HepG2 (cell line): ENCODE results near the gene KDM4E. TPM values are rescaled to one million over a fixed set of nuclear protein-coding genes. Genes with fewer than 3 reads are reported as not detected.

Experiments used
- BCL6 ChIP-seq: IDR thresholded peaks from 2 replicates; pipeline ENCODE4 v1.6.1; 2016; ENCODE audit warnings: missing genetic modification reagents, missing compliant biosample characterization
- CEBPZ ChIP-seq: IDR thresholded peaks from 2 replicates; pipeline ENCODE4 v1.6.1; 2012; ENCODE audit warnings: low read length, improper control_type of control experiment
- DNMT1 ChIP-seq: sonication (generic); formaldehyde crosslinking; IDR thresholded peaks from 2 replicates; pipeline ENCODE4 v1.5.1; 2020; ENCODE audit warnings: mild to moderate bottlenecking, missing genetic modification reagents
- ERF ChIP-seq: IDR thresholded peaks from 2 replicates; pipeline ENCODE4 v1.6.1; 2018; ENCODE audit warnings: missing biosample characterization, missing genetic modification reagents
- FOXJ3 ChIP-seq: sonication (generic); formaldehyde crosslinking; IDR thresholded peaks from 2 replicates; pipeline ENCODE4 v1.4.0; 2020; ENCODE audit warnings: missing genetic modification reagents, mild to moderate bottlenecking, borderline replicate concordance
- GFI1 ChIP-seq: sonication (generic); formaldehyde crosslinking; IDR thresholded peaks from 2 replicates; pipeline ENCODE4 v1.5.0; 2020; ENCODE audit warnings: missing genetic modification reagents, mild to moderate bottlenecking, borderline replicate concordance
- HMG20B ChIP-seq: conservative IDR thresholded peaks from 2 replicates; pipeline ENCODE4 v1.6.1; 2016; ENCODE audit warnings: missing genetic modification reagents, missing compliant biosample characterization
- KDM1A ChIP-seq: IDR thresholded peaks from 2 replicates; pipeline ENCODE4 v1.6.1; 2016; ENCODE audit warnings: missing compliant biosample characterization
- PCBP1 ChIP-seq: fragments of 200-400 bp; formaldehyde crosslinking; IDR thresholded peaks from 2 replicates; pipeline ENCODE4 v1.6.1; 2017; ENCODE audit warnings: mild to moderate bottlenecking, low read depth, low read length, borderline replicate concordance
- PREB ChIP-seq: sonication (generic); formaldehyde crosslinking; IDR thresholded peaks from 2 replicates; pipeline ENCODE4 v1.4.0; 2020; ENCODE audit warnings: missing genetic modification reagents
- RBM22 ChIP-seq: fragments of 200-400 bp; formaldehyde crosslinking; optimal IDR thresholded peaks from 2 replicates; pipeline ENCODE3; 2017; ENCODE audit warnings: mild to moderate bottlenecking, low read length, moderate library complexity
- SETDB1 ChIP-seq: sonication (generic); formaldehyde crosslinking; IDR thresholded peaks from 2 replicates; pipeline ENCODE4 v1.5.1; 2020; ENCODE audit warnings: missing genetic modification reagents, mild to moderate bottlenecking, borderline replicate concordance
- ZFP37 ChIP-seq: sonication (generic); formaldehyde crosslinking; IDR thresholded peaks from 2 replicates; pipeline ENCODE4 v1.4.0; 2020; ENCODE audit warnings: missing genetic modification reagents, borderline replicate concordance
- ZNF3 ChIP-seq: IDR thresholded peaks from 2 replicates; pipeline ENCODE4 v1.7.0; 2017; ENCODE audit warnings: inconsistent platforms
- ZNF549 ChIP-seq: sonication (generic); formaldehyde crosslinking; IDR thresholded peaks from 2 replicates; pipeline ENCODE4 v1.5.0; 2020; ENCODE audit warnings: missing genetic modification reagents
- ZNF558 ChIP-seq: sonication (generic); formaldehyde crosslinking; IDR thresholded peaks from 2 replicates; pipeline ENCODE4 v1.9.0; 2022; ENCODE audit warnings: mild to moderate bottlenecking, missing genetic modification reagents, borderline replicate concordance
- ZNF672 ChIP-seq: sonication (generic); formaldehyde crosslinking; IDR thresholded peaks from 2 replicates; pipeline ENCODE4 v1.8.1; 2022; ENCODE audit warnings: missing genetic modification reagents
- ZNF792 ChIP-seq: IDR thresholded peaks from 2 replicates; pipeline ENCODE4 v1.6.1; 2016
- polyA plus RNA-seq, 8 experiments: library from polyadenylated mRNA; depleted of rRNA in 3 of 8; stranded (reverse) in 7 of 8; unstranded in 1 of 8; fragments of >200 nt; fragmentation: Illumina TruSeq in 4 of 8; extraction: Trizol in 4 of 8; gene quantifications; 2 replicates each; pipeline versions ENCODE4 v1.2.1 to v1.2.3, GENCODE V29; 2011 to 2016; ENCODE audit warnings: low read depth in 4 of 8, missing spikeins in 1 of 8, mixed read lengths in 1 of 8; ENCODE audit not compliant: insufficient read depth in 1 of 8
- total RNA-seq, 5 experiments: library from RNA; depleted of rRNA; stranded (reverse); fragments of >200 nt; fragmentation: Illumina TruSeq; extraction: Trizol; gene quantifications; 2 replicates each; pipeline ENCODE4 v1.2.3, GENCODE V29; 2016; ENCODE audit warnings: low read depth in 1 of 5
- TF ChIP-seq, protein P1 (sequence below): IDR thresholded peaks from 2 replicates; pipeline ENCODE4 v1.6.1; 2016; ENCODE audit warnings: low read depth
- TF ChIP-seq, protein P2 (sequence below): sonication (generic); formaldehyde crosslinking; IDR thresholded peaks from 2 replicates; pipeline ENCODE4 v1.4.0; 2020; ENCODE audit warnings: missing genetic modification reagents, borderline replicate concordance

The KDM4E gene
- total and polyA plus RNA-seq, 2 of the 13 experiments (the other 11 are each of a cell fraction or from before 2014, with no cell fraction given): not detected

GRCh38 chr11:95067039-95067840 lies 42.2 kb downstream of the KDM4E start (continued):
- no peak for TF ChIP-seq ZNF549 (CRISPR knock-in tag)
- TF ChIP-seq ZFP37 (CRISPR knock-in tag): no peak
- TF ChIP-seq ZNF792 (CRISPR knock-in tag): 0 out of 2 replicates have a peak, but pooled peaks have one; percentile 26
- no peak for TF ChIP-seq PREB (CRISPR knock-in tag)
- TF ChIP-seq HMG20B (CRISPR knock-in tag): no peak
- no peak for TF ChIP-seq CEBPZ
- TF ChIP-seq GFI1 (CRISPR knock-in tag): peak; percentile 27; the same call in 1 of the 2 replicates
- no peak for TF ChIP-seq SETDB1 (CRISPR knock-in tag)
- TF ChIP-seq BCL6: 0 out of 2 replicates have a peak, but pooled peaks have one; percentile 23
- no peak for TF ChIP-seq DNMT1 (CRISPR knock-in tag)
- no peak for TF ChIP-seq KDM1A
- no peak for TF ChIP-seq ZNF3 (CRISPR knock-in tag)
- no peak for TF ChIP-seq FOXJ3 (CRISPR knock-in tag)
- no peak for TF ChIP-seq ZNF672
- no peak for TF ChIP-seq RBM22
- TF ChIP-seq PCBP1: no peak
- TF ChIP-seq, protein P1, sequence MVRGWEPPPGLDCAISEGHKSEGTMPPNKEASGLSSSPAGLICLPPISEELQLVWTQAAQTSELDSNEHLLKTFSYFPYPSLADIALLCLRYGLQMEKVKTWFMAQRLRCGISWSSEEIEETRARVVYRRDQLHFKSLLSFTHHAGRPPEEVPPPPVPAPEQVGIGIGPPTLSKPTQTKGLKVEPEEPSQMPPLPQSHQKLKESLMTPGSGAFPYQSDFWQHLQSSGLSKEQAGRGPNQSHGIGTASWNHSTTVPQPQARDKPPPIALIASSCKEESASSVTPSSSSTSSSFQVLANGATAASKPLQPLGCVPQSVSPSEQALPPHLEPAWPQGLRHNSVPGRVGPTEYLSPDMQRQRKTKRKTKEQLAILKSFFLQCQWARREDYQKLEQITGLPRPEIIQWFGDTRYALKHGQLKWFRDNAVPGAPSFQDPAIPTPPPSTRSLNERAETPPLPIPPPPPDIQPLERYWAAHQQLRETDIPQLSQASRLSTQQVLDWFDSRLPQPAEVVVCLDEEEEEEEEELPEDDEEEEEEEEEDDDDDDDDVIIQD (CRISPR knock-in tag): no peak
- peak; percentile 55 for TF ChIP-seq ERF (CRISPR knock-in tag)
- TF ChIP-seq, protein P2, sequence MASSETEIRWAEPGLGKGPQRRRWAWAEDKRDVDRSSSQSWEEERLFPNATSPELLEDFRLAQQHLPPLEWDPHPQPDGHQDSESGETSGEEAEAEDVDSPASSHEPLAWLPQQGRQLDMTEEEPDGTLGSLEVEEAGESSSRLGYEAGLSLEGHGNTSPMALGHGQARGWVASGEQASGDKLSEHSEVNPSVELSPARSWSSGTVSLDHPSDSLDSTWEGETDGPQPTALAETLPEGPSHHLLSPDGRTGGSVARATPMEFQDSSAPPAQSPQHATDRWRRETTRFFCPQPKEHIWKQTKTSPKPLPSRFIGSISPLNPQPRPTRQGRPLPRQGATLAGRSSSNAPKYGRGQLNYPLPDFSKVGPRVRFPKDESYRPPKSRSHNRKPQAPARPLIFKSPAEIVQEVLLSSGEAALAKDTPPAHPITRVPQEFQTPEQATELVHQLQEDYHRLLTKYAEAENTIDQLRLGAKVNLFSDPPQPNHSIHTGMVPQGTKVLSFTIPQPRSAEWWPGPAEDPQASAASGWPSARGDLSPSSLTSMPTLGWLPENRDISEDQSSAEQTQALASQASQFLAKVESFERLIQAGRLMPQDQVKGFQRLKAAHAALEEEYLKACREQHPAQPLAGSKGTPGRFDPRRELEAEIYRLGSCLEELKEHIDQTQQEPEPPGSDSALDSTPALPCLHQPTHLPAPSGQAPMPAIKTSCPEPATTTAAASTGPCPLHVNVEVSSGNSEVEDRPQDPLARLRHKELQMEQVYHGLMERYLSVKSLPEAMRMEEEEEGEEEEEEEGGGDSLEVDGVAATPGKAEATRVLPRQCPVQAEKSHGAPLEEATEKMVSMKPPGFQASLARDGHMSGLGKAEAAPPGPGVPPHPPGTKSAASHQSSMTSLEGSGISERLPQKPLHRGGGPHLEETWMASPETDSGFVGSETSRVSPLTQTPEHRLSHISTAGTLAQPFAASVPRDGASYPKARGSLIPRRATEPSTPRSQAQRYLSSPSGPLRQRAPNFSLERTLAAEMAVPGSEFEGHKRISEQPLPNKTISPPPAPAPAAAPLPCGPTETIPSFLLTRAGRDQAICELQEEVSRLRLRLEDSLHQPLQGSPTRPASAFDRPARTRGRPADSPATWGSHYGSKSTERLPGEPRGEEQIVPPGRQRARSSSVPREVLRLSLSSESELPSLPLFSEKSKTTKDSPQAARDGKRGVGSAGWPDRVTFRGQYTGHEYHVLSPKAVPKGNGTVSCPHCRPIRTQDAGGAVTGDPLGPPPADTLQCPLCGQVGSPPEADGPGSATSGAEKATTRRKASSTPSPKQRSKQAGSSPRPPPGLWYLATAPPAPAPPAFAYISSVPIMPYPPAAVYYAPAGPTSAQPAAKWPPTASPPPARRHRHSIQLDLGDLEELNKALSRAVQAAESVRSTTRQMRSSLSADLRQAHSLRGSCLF (CRISPR knock-in tag): no peak
- TF ChIP-seq ZNF558 (CRISPR knock-in tag): 0 out of 2 replicates have a peak, but pooled peaks have one; percentile 74
